Small intestine (tissue), 7 donors: Measurements from ENCODE around the gene ANG. TPM values are rescaled to one million over a fixed set of nuclear protein-coding genes. Genes with fewer than 3 reads are reported as not detected.

Experiments used
- DNase-seq, 2 donors: peaks; one replicate each; pipeline versions ENCODE4 v3.0.0 to v3.0.0-alpha.2; 2013
- FAIRE-seq: peaks from 2 replicates; lab custom pipeline; 2012; peaks lifted over from hg19 to GRCh38; lab: Jason Lieb, UNC
- H3K27ac ChIP-seq, 3 donors: one replicate each; pipeline ENCODE4 v1.5.1; 2013; ENCODE audit warnings: low read length in 2 of 3, mild to moderate bottlenecking in 2 of 3, control low read depth in 1 of 3, inconsistent platforms in 1 of 3, low read depth in 1 of 3, moderate library complexity in 1 of 3
- H3K27me3 ChIP-seq, 3 donors: one replicate each; pipeline ENCODE4 v1.6.1; 2013; ENCODE audit warnings: low read length in 3 of 3, inconsistent platforms in 1 of 3; ENCODE audit not compliant: control insufficient read depth in 3 of 3, insufficient read depth in 3 of 3
- H3K36me3 ChIP-seq, 3 donors: one replicate each; pipeline ENCODE4 v1.6.1; 2013; ENCODE audit warnings: low read length in 3 of 3, inconsistent platforms in 1 of 3, low read depth in 1 of 3, mild to moderate bottlenecking in 1 of 3, moderate library complexity in 1 of 3; ENCODE audit not compliant: control insufficient read depth in 3 of 3, insufficient read depth in 2 of 3
- H3K4me1 ChIP-seq, 3 donors: one replicate each; pipeline ENCODE4 v1.6.1; 2013; ENCODE audit warnings: low read length in 2 of 3, inconsistent platforms in 1 of 3, low read depth in 1 of 3, mild to moderate bottlenecking in 1 of 3, moderate library complexity in 1 of 3; ENCODE audit not compliant: control insufficient read depth in 3 of 3, insufficient read depth in 2 of 3
- H3K4me3 ChIP-seq, 3 donors: one replicate each; pipeline ENCODE4 v1.5.1; 2013; ENCODE audit warnings: low read length in 3 of 3, control low read depth in 1 of 3, inconsistent platforms in 1 of 3, low read depth in 1 of 3, mild to moderate bottlenecking in 1 of 3, moderate library complexity in 1 of 3
- H3K9me3 ChIP-seq, 2 donors: one replicate each; pipeline ENCODE4 v1.6.1; 2013; ENCODE audit warnings: low read depth in 1 of 2, low read length in 1 of 2; ENCODE audit not compliant: control insufficient read depth in 2 of 2, insufficient read depth in 1 of 2
- WGBS, 3 donors: extraction: QIAGEN DNeasy Blood & Tissue Kit; methylation state at CpG; one replicate each; pipeline ENCODE4 v1.1.7; 2013; 5-methylcytosine and 5-hydroxymethylcytosine counted together
- polyA plus RNA-seq, 4 donors: library from polyadenylated mRNA; stranded (reverse) in 3 of 4; unstranded in 1 of 4; fragments of 200-250 nt in 3 of 4; fragments of 120-200 nt in 1 of 4; gene quantifications; one replicate each; pipeline versions ENCODE4 v1.2.1 to v1.2.3, GENCODE V29; 2013
- donor health status: healthy with polysubstance abuse.
- donor health status: control.
- donor health status: control.
- donor health status: Bipolar disorder and iron deficiency.
- donor health status: healthy.

The ANG gene
- polyA plus RNA-seq, 4 donors = 13.4 to 63.1 (median 20.8) TPM

DNA sequence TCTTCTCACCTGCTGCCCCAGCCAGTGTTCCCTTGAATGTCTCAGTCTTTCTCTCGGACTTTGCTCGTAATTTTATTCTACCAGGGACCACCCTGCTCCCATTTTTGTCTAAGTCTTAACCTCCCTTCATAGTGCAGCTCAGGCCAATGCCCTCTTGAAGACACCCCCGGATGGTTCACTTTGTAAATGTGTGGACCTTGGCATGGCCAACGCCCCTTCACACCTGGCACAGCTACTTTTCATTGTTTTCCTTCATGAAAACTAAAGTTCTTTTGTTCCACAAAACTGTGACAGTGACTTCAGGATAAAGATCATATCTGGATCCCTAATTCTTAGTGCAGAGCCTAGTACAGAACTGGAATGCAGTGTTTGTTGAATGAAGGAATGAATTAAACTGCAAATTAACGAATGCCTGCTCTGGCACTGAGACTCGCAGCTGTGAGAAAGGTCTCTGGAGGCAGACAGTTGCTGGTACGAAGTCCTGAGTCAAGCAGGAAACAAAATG, 7.7 kb upstream of the ANG start:
- Histone ChIP-seq H3K4me1 (peaks cover 3 to 21% (median 5%) of the 10 kb centered on the region in 3 donors), H3K27me3 (no peaks in the 10 kb centered on the region), H3K4me3 (peak overlapping the region in 2 of 3 donors; percentile 84 to 85), H3K9me3 (no peaks in the 10 kb centered on the region), H3K36me3 (no peaks in the 10 kb centered on the region), H3K27ac (peak overlapping the region; percentile 98 to 100 (median 99))
- FAIRE-seq (no peak), DNase-seq (peak in 1 of 2 donors; percentile 93)
- WGBS, 3 donors = 3 to 9% (median 6%) methylated on average over 7 of the region's 7 CpGs

- DNase-seq = peak; percentile 83 to 92
- H3K27me3 ChIP-seq = no peaks in the 10 kb centered on the region
- peaks cover 3 to 25% (median 5%) of the 10 kb centered on the region in 3 donors for H3K4me1 ChIP-seq
- FAIRE-seq = no peak
- peak overlapping the region; percentile 45 to 85 (median 84) for H3K4me3 ChIP-seq
- H3K9me3 ChIP-seq = no peaks in the 10 kb centered on the region
- 0 to 1% (median 0%) methylated on average over 25 of the region's 25 CpGs for WGBS, 3 donors
- no peaks in the 10 kb centered on the region for H3K36me3 ChIP-seq
- H3K27ac ChIP-seq = peak overlapping the region; percentile 98 to 100 (median 99)
These were observed 7.0 kb upstream of the ANG start for GRCh38 chr14:20681348-20682126.

- DNase-seq (no peak), FAIRE-seq (no peak)
- H3K4me3 ChIP-seq = peak overlapping the region; percentile 22 to 85 (median 84)
- no peaks in the 10 kb centered on the region for H3K27me3 ChIP-seq
- WGBS, 3 donors = 1 to 2% (median 1%) methylated on average over 11 of the region's 11 CpGs
- no peaks in the 10 kb centered on the region for H3K36me3 ChIP-seq
- no peaks in the 10 kb centered on the region for H3K9me3 ChIP-seq
- peaks cover 3 to 29% (median 5%) of the 10 kb centered on the region in 3 donors for H3K4me1 ChIP-seq
- peak overlapping the region; percentile 98 to 100 (median 99) for H3K27ac ChIP-seq
These were observed 6.5 kb upstream of the ANG start for GRCh38 chr14:20682127-20682434.

DNA sequence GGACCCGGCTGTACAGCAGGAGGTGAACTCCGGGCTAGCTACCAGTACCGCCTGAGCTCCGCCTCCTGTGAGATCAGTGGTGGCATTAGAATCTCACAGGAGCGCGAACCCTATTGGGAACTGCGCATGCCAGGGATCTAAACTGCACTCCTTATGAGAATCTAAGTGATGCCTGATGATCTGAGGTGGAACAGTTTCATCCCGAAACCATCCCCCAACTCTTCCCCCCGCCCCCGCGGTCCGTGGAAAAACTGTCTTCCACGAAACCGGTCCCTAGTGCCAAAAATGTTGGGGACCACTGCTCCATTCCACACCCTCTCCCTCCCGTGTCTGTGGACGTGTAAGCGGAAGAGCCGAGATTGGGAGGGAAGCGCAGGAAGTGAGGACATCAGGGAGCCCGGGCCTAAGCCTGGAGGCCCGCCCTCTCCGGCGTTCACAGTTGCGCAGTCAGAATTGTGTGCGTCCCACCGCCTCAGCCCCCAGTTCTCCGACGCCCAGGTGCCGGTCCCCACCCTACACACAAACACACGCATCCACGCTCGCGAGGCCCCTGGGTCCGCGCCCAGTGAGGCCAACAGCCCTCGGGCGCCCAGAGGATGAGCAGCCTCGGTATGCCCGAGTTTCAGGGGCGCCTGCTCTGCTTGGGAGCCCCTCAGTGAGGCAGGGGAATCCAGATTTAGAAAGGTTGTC, 6.0 kb upstream of the ANG start:
- DNase-seq (peak; percentile 89 to 95), FAIRE-seq (no peak)
- H3K36me3 ChIP-seq = no peaks in the 10 kb centered on the region
- H3K9me3 ChIP-seq = no peaks in the 10 kb centered on the region
- H3K4me3 ChIP-seq = peak overlapping the region; percentile 56 to 85 (median 84)
- H3K4me1 ChIP-seq = peaks cover 3 to 33% (median 5%) of the 10 kb centered on the region in 3 donors
- H3K27ac ChIP-seq = peak overlapping the region; percentile 98 to 100 (median 99)
- H3K27me3 ChIP-seq = no peaks in the 10 kb centered on the region
- WGBS, 3 donors = 0% methylated on average over 37 to 40 of the region's 40 CpGs

- no peak for FAIRE-seq
- WGBS, 3 donors = 0% methylated on average over 38 of the region's 38 CpGs
- Histone ChIP-seq H3K27me3 (no peaks in the 10 kb centered on the region), H3K4me3 (peak overlapping the region; percentile 56 to 85 (median 84)), H3K27ac (peak overlapping the region; percentile 98 to 100 (median 99)), H3K36me3 (no peaks in the 10 kb centered on the region), H3K4me1 (peaks cover 3 to 39% (median 5%) of the 10 kb centered on the region in 3 donors), H3K9me3 (no peaks in the 10 kb centered on the region)
- DNase-seq = peak; percentile 80 to 90
These were observed 5.3 kb upstream of the ANG start for GRCh38 chr14:20683125-20683890.

DNA sequence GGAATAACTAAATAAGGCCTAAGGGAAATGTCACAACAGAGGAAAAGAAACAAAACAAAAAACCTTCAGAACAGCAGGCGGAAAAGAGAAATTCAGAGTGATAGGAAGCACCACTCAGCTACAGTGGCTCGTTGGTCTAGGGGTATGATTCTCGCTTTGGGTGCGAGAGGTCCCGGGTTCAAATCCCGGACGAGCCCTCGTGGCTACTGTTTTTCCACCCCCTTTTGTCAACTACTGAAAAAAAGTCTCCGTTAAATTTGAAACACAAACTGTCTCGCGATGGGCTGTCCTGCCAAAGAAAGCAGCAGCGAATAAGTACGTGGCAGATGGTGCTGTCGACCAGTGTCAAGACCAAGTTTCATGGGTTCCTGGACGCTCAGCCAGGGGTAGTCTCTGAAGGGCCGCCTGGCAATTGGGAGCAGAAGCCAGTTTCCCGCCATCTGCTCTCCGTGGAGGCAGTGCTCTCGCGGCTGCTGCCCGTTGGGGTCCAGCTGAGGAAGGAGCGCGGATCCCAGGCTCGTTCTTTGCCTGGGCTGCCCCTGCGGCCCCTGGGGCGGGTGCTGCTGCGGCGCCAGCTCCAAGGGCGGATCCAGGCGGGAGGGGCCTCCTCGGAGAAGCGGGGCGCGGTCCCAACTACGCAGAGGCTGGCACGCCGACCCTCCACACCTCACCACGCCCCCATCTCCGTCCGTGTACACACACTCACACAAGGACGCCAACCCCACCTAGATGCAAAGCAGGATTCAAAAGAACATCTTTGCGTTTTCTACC, 4.5 kb upstream of the ANG start, which contains the start of gene RNASE4:
TSS of gene RNASE4 (plus strand) at position 670 of the 771 bp plus-strand sequence. CDS start 14,812 bp downstream, outside the sequence.
- 0% methylated on average over 37 to 42 of the region's 42 CpGs for WGBS, 3 donors
- Histone ChIP-seq H3K36me3 (no peaks in the 10 kb centered on the region), H3K27ac (peak within 1 kb of the TSS; percentile 98 to 100 (median 99)), H3K4me1 (peaks cover 3 to 47% (median 5%) of the 10 kb centered on the region in 3 donors), H3K4me3 (peak within 1 kb of the TSS; percentile 55 to 85 (median 84)), H3K9me3 (no peaks in the 10 kb centered on the region), H3K27me3 (no peaks in the 10 kb centered on the region)
- FAIRE-seq (no peak), DNase-seq (peak; percentile 82 to 95)

DNA sequence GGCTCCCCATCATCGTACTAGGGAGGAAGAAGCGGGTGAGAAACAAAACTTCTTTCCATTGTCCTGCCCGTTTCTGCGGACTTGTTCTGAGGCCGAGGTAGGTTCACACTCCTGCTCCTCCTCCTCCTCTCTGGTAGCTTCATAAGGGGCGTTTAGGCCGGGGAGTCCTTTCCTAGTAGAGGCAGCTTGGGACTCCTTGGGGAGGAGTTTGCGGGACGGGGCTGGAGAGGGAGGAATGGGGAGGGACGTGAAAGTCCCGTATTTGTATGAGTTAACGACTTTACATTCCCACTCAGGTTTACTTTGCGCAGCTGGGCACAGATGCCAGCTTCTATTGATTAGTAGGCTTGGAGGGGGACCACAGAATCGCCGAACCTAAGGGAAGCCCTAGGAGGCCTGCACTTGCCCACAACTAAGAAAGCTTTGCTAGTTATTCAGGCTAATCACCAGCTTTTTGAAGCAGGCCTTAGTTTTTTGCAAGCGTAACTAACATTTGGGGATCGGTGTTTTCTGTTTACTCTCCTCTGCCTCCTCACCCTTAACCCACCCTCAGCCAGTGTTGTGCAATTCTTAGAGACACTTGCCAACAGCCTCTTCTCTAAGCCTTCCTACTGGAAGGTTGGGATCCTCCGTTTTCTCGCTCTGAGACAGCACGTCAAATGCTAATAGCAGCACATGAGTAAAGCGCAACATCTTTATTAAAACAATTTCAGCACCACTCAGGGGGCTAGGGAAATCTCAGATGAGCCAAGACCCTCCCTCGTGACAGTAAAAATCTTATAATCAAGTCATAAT, 3.7 kb upstream of the ANG start:
- Histone ChIP-seq H3K36me3 (no peaks in the 10 kb centered on the region), H3K4me1 (peaks cover 3 to 45% (median 5%) of the 10 kb centered on the region in 3 donors), H3K4me3 (peak overlapping the region; percentile 52 to 85 (median 64)), H3K9me3 (no peaks in the 10 kb centered on the region), H3K27me3 (no peaks in the 10 kb centered on the region), H3K27ac (peak overlapping the region; percentile 98 to 100 (median 99))
- DNase-seq (peak; percentile 42 to 62), FAIRE-seq (no peak)
- 11 to 17% (median 17%) methylated on average over 22 of the region's 22 CpGs for WGBS, 3 donors
